ENCODE data around the gene IKBKE. TPM values are rescaled to one million over a fixed set of nuclear protein-coding genes. Genes with fewer than 3 reads are reported as not detected.

The IKBKE gene
- polyA plus RNA-seq (ENCODE audit: insufficient read length in 3 of 3): 1 to 10 TPM; 4.1 to 5.7 (median 5.6) TPM
- long read RNA-seq, donor 1, partial matches to known transcripts: 0 of 2 reads
- long read RNA-seq, donor 1, other reads (novel, unspliced or antisense): 0 of 2 reads
- long read RNA-seq, donor 2: 0 reads
- long read RNA-seq, donor 3, partial matches to known transcripts: 0 of 1 reads
- long read RNA-seq, donor 3, other reads (novel, unspliced or antisense): 0 of 1 reads
- long read RNA-seq, donor 4, partial matches to known transcripts: 0 of 1 reads
- long read RNA-seq, donor 4, other reads (novel, unspliced or antisense): 0 of 1 reads
- long read RNA-seq, donor 5: 0 reads
- long read RNA-seq, donor 6: 0 reads
- long read RNA-seq, donor 7: 0 reads
- long read RNA-seq, donor 8, partial matches to known transcripts: 0 of 2 reads
- long read RNA-seq, donor 8, other reads (novel, unspliced or antisense): 0 of 2 reads
- long read RNA-seq, donor 9, partial matches to known transcripts: 0 of 1 reads
- long read RNA-seq, donor 9, other reads (novel, unspliced or antisense): 0 of 1 reads
- long read RNA-seq, donor 10: 0 reads
- long read RNA-seq, donor 11, partial matches to known transcripts: 0 of 1 reads
- long read RNA-seq, donor 11, other reads (novel, unspliced or antisense): 0 of 1 reads
- long read RNA-seq, donor 12: 0 reads
- long read RNA-seq, donor 13, partial matches to known transcripts: 0 of 1 reads
- long read RNA-seq, donor 13, other reads (novel, unspliced or antisense): 0 of 1 reads
- long read RNA-seq, donor 14: 0 reads
- long read RNA-seq, donor 15: 0 reads
- long read RNA-seq, donor 16, partial matches to known transcripts: 0 of 2 reads
- long read RNA-seq, donor 16, other reads (novel, unspliced or antisense): 0 of 2 reads

GRCh38 chr1:206469933-206470691 lies at the start of gene IKBKE:
TSS of gene IKBKE (plus strand) at chr1:206470476. CDS start at chr1:206473228, 2,752 bp downstream.
- no peak for DNase-seq (ENCODE audit: extremely low read depth in 1 of 11, low read depth in 9 of 11, low spot score in 4 of 11)

GRCh38 chr1:206421616-206422340 lies 48.5 kb upstream of the IKBKE start:
- DNase-seq (ENCODE audit: extremely low read depth in 1 of 11, low read depth in 9 of 11, low spot score in 4 of 11): no peak

- DNase-seq (ENCODE audit: extremely low read depth in 1 of 11, low read depth in 9 of 11, low spot score in 4 of 11): no peak
Measured at GRCh38 chr1:206422525-206422924, 47.8 kb upstream of the IKBKE start.

GRCh38 chr1:206427291-206427690 lies 43.0 kb upstream of the IKBKE start:
- DNase-seq (ENCODE audit: extremely low read depth in 1 of 11, low read depth in 9 of 11, low spot score in 4 of 11): no peak

- DNase-seq (ENCODE audit: extremely low read depth in 1 of 11, low read depth in 9 of 11, low spot score in 4 of 11): no peak
Measured at GRCh38 chr1:206429421-206429820, 40.9 kb upstream of the IKBKE start.

- no peak for DNase-seq (ENCODE audit: extremely low read depth in 1 of 11, low read depth in 9 of 11, low spot score in 4 of 11)
Measured at GRCh38 chr1:206430031-206430983, 40.0 kb upstream of the IKBKE start.

- DNase-seq (ENCODE audit: extremely low read depth in 1 of 11, low read depth in 9 of 11, low spot score in 4 of 11): no peak
Measured at GRCh38 chr1:206435445-206435844, 34.8 kb upstream of the IKBKE start.

GRCh38 chr1:206438554-206438953 lies 31.7 kb upstream of the IKBKE start:
- DNase-seq (ENCODE audit: extremely low read depth in 1 of 11, low read depth in 9 of 11, low spot score in 4 of 11): no peak

- DNase-seq (ENCODE audit: extremely low read depth in 1 of 11, low read depth in 9 of 11, low spot score in 4 of 11): no peak
Measured at GRCh38 chr1:206439205-206439604, 31.1 kb upstream of the IKBKE start.

- DNase-seq (ENCODE audit: extremely low read depth in 1 of 11, low read depth in 9 of 11, low spot score in 4 of 11): no peak
Measured at GRCh38 chr1:206441336-206441967, 28.8 kb upstream of the IKBKE start.

- no peak for DNase-seq (ENCODE audit: extremely low read depth in 1 of 11, low read depth in 9 of 11, low spot score in 4 of 11)
Measured at GRCh38 chr1:206442101-206442500, 28.2 kb upstream of the IKBKE start.

GRCh38 chr1:206445116-206445515 lies 25.2 kb upstream of the IKBKE start:
- no peak for DNase-seq (ENCODE audit: extremely low read depth in 1 of 11, low read depth in 9 of 11, low spot score in 4 of 11)

- DNase-seq (ENCODE audit: extremely low read depth in 1 of 11, low read depth in 9 of 11, low spot score in 4 of 11): no peak
Measured at GRCh38 chr1:206445911-206446356, 24.3 kb upstream of the IKBKE start.

- DNase-seq (ENCODE audit: extremely low read depth in 1 of 11, low read depth in 9 of 11, low spot score in 4 of 11): no peak
Measured at GRCh38 chr1:206446688-206447421, 23.4 kb upstream of the IKBKE start.

GRCh38 chr1:206447422-206447765 lies 22.9 kb upstream of the IKBKE start:
- no peak for DNase-seq (ENCODE audit: extremely low read depth in 1 of 11, low read depth in 9 of 11, low spot score in 4 of 11)

GRCh38 chr1:206447792-206448191 lies 22.5 kb upstream of the IKBKE start:
- DNase-seq (ENCODE audit: extremely low read depth in 1 of 11, low read depth in 9 of 11, low spot score in 4 of 11): no peak

GRCh38 chr1:206448471-206448870 lies 21.8 kb upstream of the IKBKE start:
- DNase-seq (ENCODE audit: extremely low read depth in 1 of 11, low read depth in 9 of 11, low spot score in 4 of 11): no peak
